ENCODE results near the gene TOB1. TPM values are rescaled to one million over a fixed set of nuclear protein-coding genes. Genes with fewer than 3 reads are reported as not detected.

The TOB1 gene
- total and polyA plus RNA-seq, 9 of the 15 experiments (the other 6 are each of a cell fraction or from before 2014, with no cell fraction given) = 4.8 to 63.7 (median 13.2) TPM

DNA sequence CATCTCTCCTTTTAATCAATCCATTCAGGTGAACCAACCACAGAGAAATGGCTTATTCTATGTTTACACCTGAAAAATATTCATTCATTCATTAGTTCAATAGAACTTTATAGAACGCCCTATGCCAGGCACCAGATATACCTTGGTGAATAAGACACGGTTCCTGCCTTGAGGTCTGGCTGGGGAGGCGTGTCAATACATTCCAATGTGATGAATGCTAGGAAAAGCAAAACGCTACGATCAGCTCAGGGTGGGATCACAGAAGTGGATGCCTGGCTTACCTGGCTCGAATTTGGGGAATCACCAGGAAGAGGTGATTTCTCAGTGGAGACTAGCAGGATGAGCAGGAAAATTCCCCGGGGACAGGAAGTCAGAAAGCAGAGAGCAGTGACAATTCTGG lies 48.3 kb downstream of the TOB1 start:
- Histone ChIP-seq H2AFZ (ENCODE audit: low read depth, low read length) (peak overlapping the region; percentile 89; the same call in 1 of the 2 replicates), H3K27ac (ENCODE audit: extremely low read depth, low read depth, low read length) (no peak overlapping the region), H3K4me2 (ENCODE audit: insufficient read depth, low read length) (no peak overlapping the region), H3K4me1 (replicated peaks in 1 of 2; ENCODE audit: control insufficient read depth in 2 of 2, insufficient read depth in 2 of 2, low read length in 2 of 2) (peaks cover 3 to 6% of the 10 kb centered on the region in 2 experiments; a peak in 3 of 5 replicates), H3K9me3 (replicated peaks; ENCODE audit: control insufficient read depth, insufficient read depth, low read depth, low read length) (no peaks in the 10 kb centered on the region; the same call in 1 of the 2 replicates), H3K79me2 (ENCODE audit: control insufficient read depth, insufficient read depth, low read length) (no peaks in the 10 kb centered on the region), H3K9me1 (ENCODE audit: control insufficient read depth, insufficient read depth, low read length) (no peaks in the 10 kb centered on the region), H3K27me3 (ENCODE audit: control insufficient read depth in 2 of 2, insufficient read depth in 2 of 2, low read length in 2 of 2) (no peaks in the 10 kb centered on the region), H4K20me1 (replicated peaks; ENCODE audit: control insufficient read depth, insufficient read depth, low read length) (no peaks in the 10 kb centered on the region), H3K4me3 (no peak overlapping the region), H3K36me3 (ENCODE audit: control insufficient read depth, insufficient read depth, low read length) (no peaks in the 10 kb centered on the region), H3K9ac (ENCODE audit: insufficient read depth in 1 of 2, low read depth in 2 of 2, low read length in 2 of 2) (no peak overlapping the region)
- FAIRE-seq (no peak), DNase-seq (ENCODE audit: extremely low read depth in 1 of 4, low spot score in 3 of 4) (no peak), ATAC-seq (no peak)
- in situ Hi-C loops (cut with MboI) = no loop called here
- WGBS (ENCODE audit: insufficient coverage, low coverage, missing lambda C conversion rate) = 34% methylated on average over 7 of the region's 7 CpGs
- TF ChIP-seq ZSCAN29 (IDR thresholded peaks at IDR 0.05) (no peak), POLR3G (IDR thresholded peaks at IDR 0.05; ENCODE audit: extremely low read depth, insufficient read length, insufficient replicate concordance) (no peak), SRSF9 (IDR thresholded peaks at IDR 0.05; ENCODE audit: borderline replicate concordance, low read depth, low read length) (no peak), OTX1 (CRISPR knock-in tag; IDR thresholded peaks at IDR 0.05) (no peak), GMEB1 (CRISPR knock-in tag; IDR thresholded peaks at IDR 0.05) (no peak), RBM25 (IDR thresholded peaks at IDR 0.05; ENCODE audit: low read depth, low read length, severe bottlenecking) (no peak), TBL1XR1 (IDR thresholded peaks at IDR 0.05; ENCODE audit: low read length in 2 of 2) (no peak), SAFB (IDR thresholded peaks at IDR 0.05; ENCODE audit: borderline replicate concordance, low read depth, low read length) (no peak), KAT2B (IDR thresholded peaks at IDR 0.05; ENCODE audit: low read depth, low read length) (no peak)
- intact Hi-C loops (cut with micrococcal nuclease) = loop anchor here (2.0 kb wide), 1 partner anchor 25 kb away; no protein-coding TSS in a partner anchor
- ChIA-PET POLR2A (no interaction called here), CTCF (ENCODE audit: low intra/inter-chr PET ratio) (interaction anchor here (1.3 to 1.9 kb wide), 2 partner anchors 24 to 35 kb away, joined by 5 to 8 read pairs; no protein-coding TSS in a partner anchor)
- no TSS peak for BruUV-seq (replicated peaks)

All from K562 (cell line).